GM21786 (cell line): ENCODE measurements around the gene CPT1B.

Experiments
- ATAC-seq: cut with Tn5 transposase; IDR thresholded peaks from one replicate; pipeline ENCODE4 v1.9.1; 2021; ENCODE audit not compliant: unreplicated experiment

The CPT1B gene

GRCh38 chr22:50587407-50587806, 9.2 kb upstream of the CPT1B start:
- no peak for ATAC-seq

- ATAC-seq, result no peak
Observed at GRCh38 chr22:50586416-50586815, 8.2 kb upstream of the CPT1B start.

GRCh38 chr22:50585781-50586180, 7.6 kb upstream of the CPT1B start:
- no peak for ATAC-seq

- ATAC-seq, result no peak
Observed at GRCh38 chr22:50585238-50585637, 7.0 kb upstream of the CPT1B start.

- ATAC-seq, result no peak
Observed at GRCh38 chr22:50584106-50585096, 6.2 kb upstream of the CPT1B start.

- ATAC-seq, result peak; percentile 16
Observed at GRCh38 chr22:50583294-50583861, 5.2 kb upstream of the CPT1B start.

- peak; percentile 88 for ATAC-seq
Observed at GRCh38 chr22:50582493-50583293, 4.5 kb upstream of the CPT1B start, which contains the start of gene CHKB. Gene CHKB (minus strand): TSS chr22:50582849. CDS start chr22:50582781, 68 bp downstream.

- ATAC-seq, result no peak
Observed at GRCh38 chr22:50581950-50582492, 3.8 kb upstream of the CPT1B start.

- ATAC-seq, result no peak
Observed at GRCh38 chr22:50581031-50581949, 3.1 kb upstream of the CPT1B start.

GRCh38 chr22:50579752-50580151, 1.5 kb upstream of the CPT1B start:
- no peak for ATAC-seq

- no peak for ATAC-seq
Observed at GRCh38 chr22:50578776-50579310, 616 bp upstream of the CPT1B start.

- no peak for ATAC-seq
Observed at GRCh38 chr22:50577697-50577986, 585 bp downstream of the CPT1B start.

GRCh38 chr22:50576806-50577696, 1.2 kb downstream of the CPT1B start:
- no peak for ATAC-seq

- no peak for ATAC-seq
Observed at GRCh38 chr22:50576070-50576469, 2.2 kb downstream of the CPT1B start.

GRCh38 chr22:50575426-50575941, 2.7 kb downstream of the CPT1B start:
- no peak for ATAC-seq

- ATAC-seq, result no peak
Observed at GRCh38 chr22:50574383-50574755, 3.9 kb downstream of the CPT1B start.

GRCh38 chr22:50573491-50574382, 4.5 kb downstream of the CPT1B start:
- no peak for ATAC-seq

- no peak for ATAC-seq
Observed at GRCh38 chr22:50572965-50573364, 5.3 kb downstream of the CPT1B start.
